Tibial artery (tissue), 4 donors: ENCODE measurements around the gene NAGLU.
A peak's percentile ranks its signal among the peaks of the same experiment; 100 is the strongest.

Experiments used
- DNase-seq, 2 donors: peaks; one replicate each; pipeline ENCODE4 v3.0.0-alpha.2; 2019
- H3K27ac ChIP-seq, 2 donors: fragments of 200-600 bp; sonication (generic) in 1 of 2; 1 replicate in 1 of 2; 2 replicates in 1 of 2; pipeline ENCODE4 v1.5.1; 2018 to 2019; ENCODE audit warnings: mild to moderate bottlenecking in 1 of 2
- H3K27me3 ChIP-seq, 2 donors: fragments of 200-600 bp; sonication (generic) in 1 of 2; one replicate each; pipeline versions ENCODE4 v1.5.1 to v1.6.0; 2016 to 2019
- H3K36me3 ChIP-seq, 3 donors: fragments of 200-600 bp; sonication (generic) in 2 of 3; one replicate each; pipeline ENCODE4 v1.5.1; 2016 to 2019; ENCODE audit warnings: mild to moderate bottlenecking in 2 of 3
- H3K4me1 ChIP-seq, 4 donors: fragments of 200-600 bp; sonication (generic) in 2 of 4; 1 replicate in 3 of 4; 2 replicates in 1 of 4; pipeline ENCODE4 v1.5.1; 2016 to 2019
- H3K4me3 ChIP-seq, 2 donors: fragments of 200-600 bp; sonication (generic) in 1 of 2; 1 replicate in 1 of 2; 2 replicates in 1 of 2; pipeline ENCODE4 v1.5.1; 2018 to 2019; ENCODE audit warnings: mild to moderate bottlenecking in 2 of 2
- H3K9me3 ChIP-seq, 3 donors: fragments of 200-600 bp; sonication (generic) in 1 of 3; one replicate each; pipeline ENCODE4 v1.5.1; 2016 to 2019
- CTCF ChIP-seq, 2 experiments: fragments of 200-600 bp in 1 of 2; fragments of 450-650 bp in 1 of 2; IDR thresholded peaks; one replicate each; pipeline ENCODE4 v1.5.1; 2017 to 2019; ENCODE audit warnings: antibody characterized with exemption in 2 of 2, mild to moderate bottlenecking in 1 of 2, moderate library complexity in 1 of 2
- intact Hi-C: fragments of 100-400 bp; cut with DNase I; formaldehyde crosslinking; loops from one replicate; pipeline ENCODE4 v1.15.0; 2023; ENCODE audit warnings: low total_unique reads

The NAGLU gene

GRCh38 chr17:42521036-42521435 lies 15.0 kb upstream of the NAGLU start:
- no peak for TF ChIP-seq CTCF (IDR thresholded peaks at IDR 0.05)
- peak overlapping the region in 1 of 2 donors; percentile 5 for H3K4me3 ChIP-seq
- intact Hi-C loops, result loop anchor here (5.0 kb wide), 1 partner anchor 99 kb away; the partner anchor contains the start of gene CAVIN1
- H3K9me3 ChIP-seq, result no peaks in the 10 kb centered on the region
- H3K4me1 ChIP-seq, result peaks cover 18 to 99% (median 90%) of the 10 kb centered on the region in 4 donors
- H3K27me3 ChIP-seq, result no peaks in the 10 kb centered on the region
- peak overlapping the region; percentile 92 for H3K27ac ChIP-seq
- peaks cover 0 to 16% (median 0%) of the 10 kb centered on the region in 3 donors for H3K36me3 ChIP-seq
- no peak for DNase-seq

DNA sequence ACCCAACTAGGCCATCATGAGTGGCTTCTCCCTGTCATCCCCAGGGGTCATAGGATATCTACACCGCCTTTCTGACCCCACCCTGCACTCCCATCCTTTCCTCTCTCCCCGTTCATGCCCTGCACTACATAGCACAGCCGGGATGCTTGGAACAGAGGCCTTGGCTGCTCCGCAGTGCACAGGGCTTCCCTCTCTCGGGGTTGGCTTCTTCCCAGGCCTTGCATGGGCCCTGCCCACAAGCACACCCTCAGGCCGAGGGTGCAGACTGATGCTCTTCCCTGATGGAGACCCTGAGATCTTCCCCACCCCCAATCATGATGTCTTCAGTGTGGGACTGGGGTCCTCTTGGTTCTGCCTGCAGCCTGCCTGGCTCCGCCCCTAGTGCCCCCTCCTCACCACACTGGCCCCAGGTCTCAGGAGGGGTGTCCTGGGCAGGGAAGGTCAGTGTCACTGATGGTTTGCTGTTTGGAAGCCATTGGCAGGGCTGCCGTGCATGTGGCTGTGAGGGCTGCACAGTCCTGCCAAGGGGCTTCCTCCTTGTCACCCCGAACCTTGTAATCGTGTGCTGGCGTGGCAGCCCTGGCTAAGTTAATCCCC lies 14.3 kb upstream of the NAGLU start:
- intact Hi-C loops, result loop anchor here (5.0 kb wide), 1 partner anchor 99 kb away; the partner anchor contains the start of gene CAVIN1
- DNase-seq, result peak in 1 of 2 donors; percentile 76
- H3K9me3 ChIP-seq, result no peaks in the 10 kb centered on the region
- peaks cover 18 to 99% (median 85%) of the 10 kb centered on the region in 4 donors for H3K4me1 ChIP-seq
- no peak overlapping the region for H3K4me3 ChIP-seq
- no peak for TF ChIP-seq CTCF (IDR thresholded peaks at IDR 0.05)
- H3K27ac ChIP-seq, result peak overlapping the region; percentile 92
- peaks cover 0 to 11% (median 0%) of the 10 kb centered on the region in 3 donors for H3K36me3 ChIP-seq
- H3K27me3 ChIP-seq, result no peaks in the 10 kb centered on the region

- Histone ChIP-seq H3K36me3 (peaks cover 0 to 9% (median 0%) of the 10 kb centered on the region in 3 donors), H3K9me3 (no peaks in the 10 kb centered on the region), H3K4me1 (peaks cover 18 to 99% (median 84%) of the 10 kb centered on the region in 4 donors), H3K27ac (peak overlapping the region; percentile 92), H3K4me3 (no peak overlapping the region), H3K27me3 (no peaks in the 10 kb centered on the region)
- no peak for TF ChIP-seq CTCF (IDR thresholded peaks at IDR 0.05)
- intact Hi-C loops, result loop anchor here (5.0 kb wide), 1 partner anchor 100 kb away; the partner anchor contains the start of gene CAVIN1
- DNase-seq, result no peak
These were observed 13.7 kb upstream of the NAGLU start for GRCh38 chr17:42522263-42522790.

DNA sequence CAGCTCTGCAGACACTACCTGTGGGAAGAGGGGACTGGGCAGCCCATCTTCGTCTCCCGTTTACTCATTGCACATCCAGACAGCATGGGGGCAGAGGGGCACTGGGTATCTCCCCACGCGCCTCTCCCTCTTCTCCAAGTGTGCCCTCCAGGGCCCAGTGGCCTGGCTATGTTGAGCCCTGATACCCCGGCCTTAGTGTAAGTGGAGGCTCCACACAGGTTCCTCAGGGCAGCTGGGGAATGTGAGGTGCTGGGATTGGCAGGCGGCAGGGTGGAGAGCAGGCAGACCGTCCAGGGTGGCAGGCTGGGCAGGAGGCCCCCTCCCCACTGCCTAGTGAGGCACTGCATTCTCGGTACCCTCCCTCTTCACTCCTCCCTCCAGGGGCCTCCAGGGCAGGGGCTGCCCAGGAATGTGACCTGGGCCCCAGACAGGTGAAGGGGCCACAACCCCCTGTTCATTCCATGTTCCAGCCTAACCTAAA lies 13.2 kb upstream of the NAGLU start:
- Histone ChIP-seq H3K36me3 (peaks cover 0 to 9% (median 0%) of the 10 kb centered on the region in 3 donors), H3K27ac (peak overlapping the region; percentile 92), H3K27me3 (no peaks in the 10 kb centered on the region), H3K4me3 (no peak overlapping the region), H3K4me1 (peaks cover 18 to 96% (median 80%) of the 10 kb centered on the region in 4 donors), H3K9me3 (no peaks in the 10 kb centered on the region)
- intact Hi-C loops, result loop anchor here (5.0 kb wide), 1 partner anchor 101 kb away; the partner anchor contains the start of gene CAVIN1
- no peak for TF ChIP-seq CTCF (IDR thresholded peaks at IDR 0.05)
- no peak for DNase-seq

GRCh38 chr17:42525221-42525620 lies 10.8 kb upstream of the NAGLU start:
- intact Hi-C loops, result no loop called here
- Histone ChIP-seq H3K4me3 (no peak overlapping the region), H3K27ac (peak overlapping the region; percentile 92), H3K9me3 (no peaks in the 10 kb centered on the region), H3K27me3 (no peaks in the 10 kb centered on the region), H3K36me3 (peaks cover 0 to 9% (median 0%) of the 10 kb centered on the region in 3 donors), H3K4me1 (peaks cover 9 to 74% (median 57%) of the 10 kb centered on the region in 4 donors)
- no peak for DNase-seq
- TF ChIP-seq CTCF (IDR thresholded peaks at IDR 0.05), result no peak
